Skeletal muscle cell (primary cell): ENCODE data around the gene ZMIZ2.
"Not testable (repeated sequence)": the region's sequence is repeated elsewhere in the genome, so short reads cannot be mapped to it uniquely, and the experiment has no call there.

Experiments
- DNase-seq: peaks from one replicate; pipeline ENCODE4 v3.0.0-alpha.2; 2010; ENCODE audit warnings: low read depth
- H3K4me3 ChIP-seq: 2 replicates; pipeline ENCODE4 v1.5.1; 2011; ENCODE audit warnings: low read depth, mild to moderate bottlenecking, control low read depth, low read length, moderate library complexity

The ZMIZ2 gene

GRCh38 chr7:44794331-44794730, 45.7 kb downstream of the ZMIZ2 start:
- no peak for DNase-seq
- no peak overlapping the region for H3K4me3 ChIP-seq

- H3K4me3 ChIP-seq, result peak overlapping the region; percentile 88
- DNase-seq, result no peak
Measured at GRCh38 chr7:44796034-44796503, 47.4 kb downstream of the ZMIZ2 start.

GRCh38 chr7:44796504-44797328, 48.1 kb downstream of the ZMIZ2 start, which contains the start of gene PPIA:
Gene PPIA (plus strand): TSS chr7:44796681. CDS start chr7:44796725, 44 bp downstream.
- DNase-seq, result peak; percentile 94

GRCh38 chr7:44797329-44798258, 48.9 kb downstream of the ZMIZ2 start:
- H3K4me3 ChIP-seq, result peak overlapping the region; percentile 88
- peak; percentile 63 for DNase-seq

More at GRCh38 chr7:44796504-44797328, 48.1 kb downstream of the ZMIZ2 start, which contains the start of gene PPIA:
- peak within 1 kb of the TSS; percentile 88 for H3K4me3 ChIP-seq

- peak overlapping the region; percentile 88 for H3K4me3 ChIP-seq
- no peak for DNase-seq
Measured at GRCh38 chr7:44798649-44799305, 50.1 kb downstream of the ZMIZ2 start.

- DNase-seq, result no peak
- H3K4me3 ChIP-seq, result no peak overlapping the region
Measured at GRCh38 chr7:44799939-44800338, 51.3 kb downstream of the ZMIZ2 start.

GRCh38 chr7:44801890-44802289, 53.2 kb downstream of the ZMIZ2 start:
- DNase-seq, result no peak
- H3K4me3 ChIP-seq, result no peak overlapping the region

GRCh38 chr7:44802418-44803025, 53.9 kb downstream of the ZMIZ2 start:
- no peak for DNase-seq
- H3K4me3 ChIP-seq, result no peak overlapping the region

GRCh38 chr7:44803828-44804519, 55.3 kb downstream of the ZMIZ2 start:
- not testable (repeated sequence) for H3K4me3 ChIP-seq, DNase-seq

- no peak for DNase-seq
Measured at GRCh38 chr7:44805950-44806349, 57.3 kb downstream of the ZMIZ2 start.

GRCh38 chr7:44808914-44809393, 60.3 kb downstream of the ZMIZ2 start:
- DNase-seq, result no peak
- no peak overlapping the region for H3K4me3 ChIP-seq

More at GRCh38 chr7:44805950-44806349, 57.3 kb downstream of the ZMIZ2 start:
- H3K4me3 ChIP-seq, result no peak overlapping the region

GRCh38 chr7:44811093-44811492, 62.4 kb downstream of the ZMIZ2 start:
- no peak for DNase-seq

GRCh38 chr7:44811571-44811970, 62.9 kb downstream of the ZMIZ2 start:
- no peak for DNase-seq

More at GRCh38 chr7:44811093-44811492, 62.4 kb downstream of the ZMIZ2 start:
- no peak overlapping the region for H3K4me3 ChIP-seq

GRCh38 chr7:44814919-44815318, 66.3 kb downstream of the ZMIZ2 start:
- H3K4me3 ChIP-seq, result no peak overlapping the region
- DNase-seq, result no peak

More at GRCh38 chr7:44811571-44811970, 62.9 kb downstream of the ZMIZ2 start:
- no peak overlapping the region for H3K4me3 ChIP-seq

GRCh38 chr7:44819292-44819691, 70.6 kb downstream of the ZMIZ2 start:
- no peak for DNase-seq
- no peak overlapping the region for H3K4me3 ChIP-seq
